ENCODE measurements around the gene PDE3A.
A peak's percentile ranks its signal among the peaks of the same experiment; 100 is the strongest.

The PDE3A gene

DNA sequence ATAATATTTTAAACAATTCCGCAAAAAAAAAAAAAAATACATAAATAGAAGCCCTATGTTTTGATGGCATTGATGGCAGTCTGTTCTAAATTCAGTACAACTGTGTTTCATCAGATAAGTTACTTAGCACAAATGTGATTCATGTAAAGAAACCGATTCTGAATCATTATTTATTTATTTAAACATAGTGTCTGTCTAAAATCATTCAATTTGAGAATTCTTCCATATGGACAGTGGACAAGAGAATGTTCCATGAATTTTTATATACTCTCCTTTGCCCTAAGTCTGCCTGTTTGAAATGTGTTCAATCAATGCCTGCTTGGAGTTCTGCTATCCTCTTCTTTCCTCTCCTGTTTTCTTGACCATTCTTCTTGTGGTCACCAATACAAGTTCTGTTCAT lies 126.5 kb downstream of the PDE3A start:
- DNase-seq (ENCODE audit: low spot score): no peak

DNA sequence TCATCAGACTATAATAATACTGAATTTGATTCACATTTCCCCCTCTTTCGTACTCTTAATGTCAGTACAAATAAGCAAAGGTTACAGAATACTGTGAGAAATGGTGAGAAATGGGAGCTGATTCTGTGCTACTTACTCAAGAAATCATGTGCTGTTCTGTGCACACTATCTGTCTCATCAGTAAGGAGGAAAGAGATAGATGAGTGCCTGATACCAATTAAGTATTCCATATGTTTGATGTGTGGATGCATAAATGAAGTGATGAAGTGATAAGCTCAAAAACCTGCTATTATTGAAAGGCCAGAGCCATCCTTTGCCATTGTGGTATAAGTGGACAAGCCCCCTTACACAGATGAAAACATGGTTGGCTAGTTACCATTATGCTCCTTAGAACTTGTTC lies 127.7 kb downstream of the PDE3A start:
- DNase-seq (ENCODE audit: low spot score): no peak

DNA sequence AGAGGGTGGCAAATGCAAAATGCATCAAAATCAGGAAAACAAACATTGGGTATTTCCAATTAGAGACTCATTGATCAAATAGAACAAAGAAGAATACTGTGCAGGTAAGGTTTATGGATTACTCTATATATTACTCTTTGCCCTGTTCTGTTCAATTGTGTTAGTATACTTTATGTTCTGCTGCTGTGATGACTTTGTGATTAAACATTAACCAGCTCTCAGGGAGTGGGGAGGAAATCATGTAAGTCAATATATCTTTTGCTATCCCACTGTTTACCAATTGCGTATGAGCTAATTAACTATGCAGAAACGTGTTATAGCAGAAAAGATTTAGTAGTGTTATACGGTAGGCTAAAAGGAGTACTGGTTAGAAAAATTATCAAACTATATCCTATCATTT lies 129.4 kb downstream of the PDE3A start:
- DNase-seq (ENCODE audit: low spot score): peak; percentile 16

DNA sequence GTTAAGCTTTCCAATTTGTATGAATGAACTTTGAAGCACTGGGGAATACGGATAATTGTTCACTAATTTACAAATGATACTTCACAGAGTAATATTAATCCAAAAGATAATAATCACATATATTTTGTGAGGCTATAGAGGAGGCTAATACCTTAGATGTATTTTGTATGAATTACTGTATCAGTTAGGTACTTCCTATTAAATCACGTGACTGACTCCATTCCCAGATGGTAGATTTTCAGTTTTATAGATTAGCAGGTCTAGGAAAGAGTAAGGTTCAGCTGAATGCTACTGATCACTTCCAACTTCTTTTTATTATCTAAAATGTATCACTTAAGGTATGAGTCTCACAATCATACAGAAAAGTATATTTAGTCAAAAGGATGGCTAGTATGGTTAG lies 133.6 kb downstream of the PDE3A start:
- DNase-seq (ENCODE audit: low spot score): no peak

DNA sequence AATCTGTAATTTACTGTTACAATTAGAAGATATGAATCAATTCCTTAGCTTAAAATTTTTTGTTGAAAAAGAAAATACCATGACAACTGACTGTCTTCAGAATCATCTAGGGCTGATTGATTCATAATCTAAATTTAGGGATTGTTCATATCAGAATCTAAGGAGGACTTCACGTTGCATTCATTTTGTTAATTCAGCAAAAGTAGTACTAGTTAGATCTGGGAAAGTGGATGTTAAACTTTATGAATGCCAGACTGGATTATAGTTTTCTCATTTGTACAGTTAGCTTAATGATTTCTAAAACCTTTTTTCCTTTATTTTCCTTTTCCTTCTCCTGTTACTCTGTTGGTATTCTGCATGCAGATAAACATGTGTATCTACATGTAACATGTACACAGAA lies 135.5 kb downstream of the PDE3A start:
- DNase-seq (ENCODE audit: low spot score): no peak

DNA sequence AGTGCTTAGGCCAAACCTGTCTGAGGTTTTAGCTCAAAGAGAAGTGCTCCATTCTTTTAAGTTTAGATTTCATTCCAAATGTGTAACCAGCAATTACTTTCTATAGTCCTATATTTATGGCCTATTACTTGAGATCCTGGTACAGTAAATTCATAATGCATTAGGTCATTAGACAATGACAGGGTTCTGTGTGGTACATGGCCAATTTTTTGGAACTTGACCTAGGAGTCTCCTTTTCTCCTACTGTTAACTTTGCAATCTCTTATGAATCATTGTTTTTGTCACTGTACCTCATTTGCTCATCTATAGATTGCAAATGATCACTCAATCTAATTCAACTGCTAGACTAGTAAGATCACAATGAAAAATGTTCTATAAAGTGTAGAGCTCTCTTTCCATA lies 136.7 kb downstream of the PDE3A start:
- no peak for DNase-seq (ENCODE audit: low spot score)

DNA sequence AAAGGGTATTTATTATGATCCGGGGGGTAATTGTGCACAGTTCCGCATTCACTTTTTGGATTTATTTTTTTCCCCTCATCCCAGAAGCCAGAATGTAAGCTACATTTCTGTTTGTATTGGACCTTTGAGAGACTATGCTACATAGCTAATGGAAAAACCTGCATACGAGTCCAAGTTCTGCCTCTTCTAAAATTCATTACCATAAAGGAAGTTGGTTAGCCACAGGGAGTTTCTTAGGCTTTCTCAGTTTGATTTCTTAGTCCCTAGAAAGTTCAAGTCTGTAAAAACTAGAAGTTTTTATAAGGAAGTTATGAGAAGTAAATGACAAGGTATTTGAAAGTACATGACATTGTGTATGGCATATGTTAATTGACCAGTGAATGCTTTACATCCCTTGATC lies 138.7 kb downstream of the PDE3A start:
- DNase-seq (ENCODE audit: low spot score): no peak

DNA sequence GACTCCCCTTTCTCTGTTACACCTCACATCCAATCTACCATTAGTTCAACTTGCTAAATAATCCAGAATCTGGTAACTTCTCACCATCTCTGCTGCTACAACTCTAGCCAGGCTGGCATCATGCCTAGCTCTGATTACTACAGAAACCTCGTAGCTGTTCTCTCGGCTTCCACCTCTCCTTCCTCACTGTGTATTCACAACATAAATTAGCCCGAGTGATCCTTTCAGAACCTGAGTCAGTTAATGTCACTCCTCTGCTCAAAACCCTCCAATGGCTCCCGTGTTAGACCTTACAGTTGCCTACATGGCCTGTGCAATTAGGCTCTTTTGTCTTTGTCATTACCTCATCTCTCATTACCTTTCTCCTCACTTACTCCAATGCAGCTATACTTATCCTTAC lies 139.4 kb downstream of the PDE3A start:
- DNase-seq (ENCODE audit: low spot score): no peak

DNA sequence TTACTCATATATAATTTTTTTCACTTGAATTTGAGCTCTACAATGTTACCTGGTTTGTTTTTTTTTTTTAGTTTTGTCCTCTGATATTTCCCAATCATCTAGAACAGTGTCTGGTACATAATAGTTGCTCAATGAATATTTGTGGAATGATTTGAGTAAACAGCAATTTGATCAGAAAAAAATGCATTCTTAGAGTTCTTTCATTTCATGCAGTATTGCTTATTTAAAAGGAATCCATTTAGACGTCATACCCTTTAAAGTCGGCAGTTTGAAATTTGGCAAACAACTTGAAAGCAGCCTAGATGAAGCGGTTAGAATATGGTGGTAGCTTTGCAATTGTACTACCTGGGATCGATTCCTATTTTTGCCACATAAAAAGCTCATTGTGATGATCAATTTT lies 140.0 kb downstream of the PDE3A start:
- DNase-seq (ENCODE audit: low spot score): no peak

DNA sequence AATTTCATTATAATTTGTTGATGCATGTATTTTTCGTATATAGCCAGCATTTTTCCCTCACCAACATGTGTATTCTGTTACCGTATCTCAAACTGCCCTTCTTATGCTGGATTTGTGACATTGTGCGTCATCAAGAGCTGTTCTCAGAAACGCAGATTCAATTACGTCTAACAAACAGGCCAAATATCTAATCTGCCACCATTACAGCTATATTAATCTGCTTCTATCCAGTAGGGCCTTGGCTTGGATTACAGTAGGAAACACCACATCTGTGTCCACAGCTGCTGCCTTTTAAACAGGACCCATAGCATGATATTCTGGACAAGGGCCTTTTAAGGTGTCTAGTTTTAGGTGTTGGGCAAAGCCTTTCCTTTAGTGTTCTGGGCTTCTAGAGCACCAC lies 140.6 kb downstream of the PDE3A start:
- no peak for DNase-seq (ENCODE audit: low spot score)

DNA sequence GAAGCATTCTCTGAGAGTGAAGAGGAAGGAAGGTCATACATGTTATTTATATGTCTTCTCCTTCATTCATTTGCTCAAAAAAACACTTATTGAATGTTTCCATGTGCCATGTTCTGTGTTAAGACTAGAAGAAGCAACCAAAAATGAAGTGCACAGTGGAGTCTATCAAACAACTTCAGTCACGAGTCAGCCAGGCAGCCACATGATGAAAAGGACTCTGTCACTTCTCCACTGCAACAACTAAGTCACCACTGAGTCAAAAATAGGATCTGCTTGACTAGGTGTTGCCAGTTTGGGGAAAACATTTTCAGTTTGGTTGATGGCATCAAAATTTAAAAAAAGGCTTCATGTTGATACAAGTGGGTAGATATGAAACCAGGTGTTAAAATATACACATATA lies 142.5 kb downstream of the PDE3A start:
- no peak for DNase-seq (ENCODE audit: low spot score)

DNA sequence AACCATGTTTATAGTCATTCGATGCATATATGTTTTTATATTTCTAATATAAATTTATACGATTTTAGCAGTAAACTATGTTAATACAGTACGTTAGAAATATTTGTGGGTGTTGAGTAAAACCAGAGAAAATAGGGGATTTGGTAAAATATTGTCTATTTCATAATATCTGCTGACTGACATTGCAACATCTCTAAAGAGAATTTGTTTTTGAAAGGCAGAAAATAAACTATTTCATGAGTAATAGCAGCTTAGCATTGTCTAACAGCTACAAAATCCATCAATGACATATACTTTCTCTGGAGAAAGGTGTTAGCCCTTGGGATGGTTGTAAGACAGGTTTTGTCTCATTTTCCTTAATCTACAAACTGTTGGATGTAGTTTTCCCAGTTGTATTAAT lies 144.9 kb downstream of the PDE3A start:
- DNase-seq (ENCODE audit: low spot score): no peak

DNA sequence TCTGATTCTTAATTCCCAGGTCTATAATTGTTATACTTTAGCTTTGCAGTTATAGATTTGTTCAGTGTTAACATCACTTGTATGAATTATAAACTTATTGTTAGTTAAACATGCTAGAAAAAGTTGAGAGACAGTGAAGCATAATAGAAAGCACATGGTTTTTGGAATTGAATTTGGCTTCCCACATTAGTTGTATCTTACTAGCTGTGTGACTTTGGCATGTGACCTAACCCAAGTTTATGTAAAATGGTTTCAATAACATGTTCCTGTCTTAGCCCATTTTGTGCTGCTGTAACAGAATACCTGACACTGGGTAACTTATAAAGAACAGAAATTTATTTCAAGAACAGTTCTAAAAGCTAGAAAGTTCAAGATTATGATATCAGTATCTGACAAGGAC lies 146.3 kb downstream of the PDE3A start:
- DNase-seq (ENCODE audit: low spot score): no peak

DNA sequence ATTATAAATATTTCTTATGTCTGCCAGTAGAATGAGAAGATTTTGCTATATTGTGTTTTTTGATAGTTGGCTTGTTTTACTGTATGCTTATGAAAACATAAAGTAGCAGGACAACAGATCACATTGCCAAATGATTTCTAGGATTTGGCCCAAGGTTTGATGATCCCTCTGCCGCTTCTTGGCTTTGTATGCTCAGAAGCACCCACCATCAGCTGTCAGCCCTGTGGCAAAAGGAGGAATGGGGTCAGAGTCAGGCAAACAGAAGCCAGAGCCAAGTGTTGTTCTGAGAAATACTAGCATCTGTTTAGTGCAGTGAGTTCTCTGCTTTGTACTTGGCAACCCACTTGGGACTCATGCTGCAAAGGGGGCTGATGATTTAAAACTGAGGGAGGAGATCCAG lies 152.2 kb downstream of the PDE3A start:
- no peak for DNase-seq (ENCODE audit: low spot score)

DNA sequence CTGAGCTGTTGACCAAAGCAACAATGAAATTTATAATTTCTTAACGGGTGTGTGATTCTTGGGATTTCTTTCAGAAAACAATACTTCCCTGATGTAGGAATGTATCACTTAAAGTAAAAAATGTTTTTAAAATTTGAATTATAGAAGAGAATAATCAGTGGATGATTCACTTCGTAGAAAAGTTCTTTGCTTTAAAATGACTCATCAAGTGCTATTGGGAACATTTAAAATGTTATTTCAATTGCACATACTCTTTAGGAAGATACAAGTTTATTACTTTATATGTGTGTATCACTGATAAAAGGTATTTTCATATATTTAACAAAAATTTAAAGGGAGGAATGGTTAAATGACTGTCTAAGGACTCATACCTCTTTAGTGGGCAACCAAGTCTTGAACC lies 155.3 kb downstream of the PDE3A start:
- no peak for DNase-seq (ENCODE audit: low spot score)

DNA sequence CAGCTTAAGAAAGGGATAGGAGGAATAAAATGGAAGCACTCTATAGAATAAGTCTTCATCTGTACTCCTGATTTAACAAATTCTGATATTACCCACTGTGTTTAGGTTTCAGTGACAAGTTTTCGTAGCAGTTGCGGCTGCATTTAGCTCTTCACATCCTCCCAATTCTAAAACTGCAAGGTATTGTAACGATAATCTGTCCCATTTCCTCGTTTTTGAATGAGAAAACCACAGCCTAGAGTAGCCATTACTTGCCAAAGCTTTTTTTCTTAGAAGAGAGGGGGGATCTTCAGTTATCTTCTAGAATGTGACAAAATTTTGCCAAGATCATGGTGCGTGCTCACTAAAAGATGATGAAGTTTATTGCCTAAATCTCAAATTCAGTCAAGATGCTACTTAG lies 155.8 kb downstream of the PDE3A start:
- no peak for DNase-seq (ENCODE audit: low spot score)

DNA sequence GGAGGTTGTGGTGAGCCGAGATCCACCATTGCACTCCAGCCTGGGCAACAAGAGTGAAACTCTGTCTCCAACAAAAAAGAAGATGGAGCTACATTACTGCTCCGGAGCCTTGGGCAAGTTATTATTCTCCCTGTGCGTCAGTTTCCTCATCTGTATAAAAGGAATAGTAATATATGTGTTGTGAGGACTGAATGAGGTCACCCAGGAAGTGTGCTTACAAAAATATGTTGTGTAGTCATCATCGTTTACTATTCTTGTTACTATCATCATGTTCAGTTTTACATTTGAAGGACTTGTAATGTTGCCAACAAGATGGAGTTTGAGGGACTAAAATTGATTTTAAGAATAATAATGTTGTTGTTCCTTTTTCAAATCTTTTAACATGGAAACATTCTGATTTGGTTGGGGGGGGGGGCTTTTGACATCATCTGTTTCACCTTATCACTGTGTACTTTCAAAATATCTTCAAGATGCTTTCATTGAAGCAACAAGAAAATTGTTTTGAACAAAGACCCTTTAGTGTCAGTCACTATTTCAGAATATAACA lies 156.8 kb downstream of the PDE3A start:
- DNase-seq (ENCODE audit: low spot score): no peak

DNA sequence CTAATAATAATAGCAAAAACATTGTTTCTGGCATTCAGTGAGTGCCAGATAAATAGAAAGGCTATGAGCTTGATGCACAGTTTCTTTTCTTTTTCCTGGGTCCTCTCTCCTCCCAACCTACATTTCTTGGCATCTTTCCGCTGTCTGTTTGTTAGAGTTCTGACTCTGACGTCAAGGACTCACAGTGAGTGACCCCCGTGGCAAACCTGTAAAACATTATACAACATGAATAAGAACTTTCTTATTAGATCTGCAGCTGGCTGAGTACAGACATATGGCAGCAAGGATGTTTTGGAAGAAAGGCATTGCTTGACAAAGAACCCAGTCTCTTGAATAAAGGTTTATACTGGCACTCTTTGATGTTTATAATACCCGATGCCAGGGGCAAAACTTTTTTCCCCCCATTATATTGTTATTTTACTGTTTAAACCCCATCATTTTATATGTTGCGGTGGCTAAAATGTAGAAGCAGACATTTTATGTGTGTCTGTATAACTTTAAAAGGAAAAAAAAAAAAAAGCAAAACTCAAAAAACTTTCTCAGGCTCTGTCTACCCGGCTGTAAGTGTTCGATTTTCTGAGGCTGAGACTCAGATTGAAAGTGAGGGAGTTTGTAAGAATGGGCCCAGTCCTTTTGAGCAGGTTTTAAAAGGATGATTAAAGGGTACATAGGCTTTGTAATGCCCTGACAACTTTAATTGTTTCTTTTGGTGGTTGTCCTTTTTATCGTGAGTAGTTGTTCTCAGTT lies 159.3 kb downstream of the PDE3A start:
- no peak for DNase-seq (ENCODE audit: low spot score)

DNA sequence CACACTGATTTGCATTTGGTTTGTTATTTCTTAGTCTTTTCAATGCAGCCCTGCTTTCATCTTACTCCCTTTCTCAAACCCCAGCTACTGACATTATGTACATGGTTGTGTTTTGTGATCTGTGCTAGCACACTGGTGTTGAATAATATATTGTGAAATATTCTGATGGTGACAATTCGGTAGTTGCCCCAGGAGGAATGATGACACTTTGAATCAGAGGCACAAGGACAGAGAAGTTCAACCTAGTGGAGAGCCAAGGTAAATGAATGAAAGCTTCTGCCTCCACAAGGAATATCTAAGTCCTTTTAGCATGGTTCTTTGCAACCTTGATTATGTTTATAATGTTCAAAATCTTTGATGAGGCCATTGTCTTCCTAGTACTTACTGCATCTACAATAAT lies 159.9 kb downstream of the PDE3A start:
- DNase-seq (ENCODE audit: low spot score): peak; percentile 17

DNA sequence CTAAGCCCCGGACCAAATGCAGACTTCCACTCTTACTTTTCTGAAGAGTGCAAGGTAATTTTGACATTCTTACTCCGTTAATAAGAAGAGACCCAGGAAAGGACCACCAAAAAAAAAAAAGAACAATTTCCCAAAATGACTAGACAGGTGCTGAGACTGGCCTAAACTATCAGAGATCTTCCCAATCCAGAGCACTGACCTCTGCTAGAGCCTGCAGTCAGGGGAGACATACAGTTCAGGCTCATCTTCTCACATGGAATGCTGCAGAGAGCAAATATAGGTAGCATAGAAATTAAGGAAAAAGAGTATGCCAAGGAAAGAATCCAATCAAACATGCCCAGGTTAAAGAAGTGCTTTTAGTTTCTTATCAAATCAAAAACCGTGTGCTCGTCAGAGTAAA lies 177.9 kb downstream of the PDE3A start:
- DNase-seq (ENCODE audit: low spot score): no peak

DNA sequence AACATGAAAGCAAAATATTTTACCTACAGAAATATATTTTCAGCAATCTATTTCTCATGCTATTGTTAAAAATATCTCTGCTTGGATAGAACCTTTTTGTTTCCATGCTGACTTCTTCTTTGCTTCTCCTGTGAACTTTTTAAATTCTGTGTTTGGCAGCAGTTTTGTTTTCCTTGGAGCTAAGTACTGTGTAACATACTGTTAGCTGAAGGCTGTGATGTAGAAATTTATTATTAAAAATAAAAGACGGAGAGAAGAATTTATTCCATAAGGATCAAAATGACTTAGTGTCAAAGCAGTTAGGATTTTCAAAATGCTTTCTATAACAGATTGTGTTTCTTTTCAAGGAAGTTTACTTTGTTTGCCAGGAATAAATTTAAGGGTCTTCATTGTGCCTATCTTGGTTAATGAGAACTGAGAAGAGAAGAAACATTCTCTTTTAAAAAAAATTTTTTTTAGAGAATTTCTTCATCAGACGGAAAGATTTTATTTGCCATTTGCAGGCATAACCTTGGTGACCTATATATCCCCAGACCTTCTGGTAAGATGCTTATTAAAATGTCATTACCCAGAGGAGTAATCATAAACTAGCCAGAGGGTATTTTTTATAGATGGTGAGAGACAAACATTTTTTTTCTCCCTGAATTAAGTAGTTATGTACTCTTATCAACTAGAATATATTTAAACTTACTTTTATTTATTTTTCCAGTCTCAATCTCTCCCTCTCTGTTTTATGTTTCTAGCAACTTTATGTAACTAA lies 179.7 kb downstream of the PDE3A start:
- no peak for DNase-seq (ENCODE audit: low spot score)

DNA sequence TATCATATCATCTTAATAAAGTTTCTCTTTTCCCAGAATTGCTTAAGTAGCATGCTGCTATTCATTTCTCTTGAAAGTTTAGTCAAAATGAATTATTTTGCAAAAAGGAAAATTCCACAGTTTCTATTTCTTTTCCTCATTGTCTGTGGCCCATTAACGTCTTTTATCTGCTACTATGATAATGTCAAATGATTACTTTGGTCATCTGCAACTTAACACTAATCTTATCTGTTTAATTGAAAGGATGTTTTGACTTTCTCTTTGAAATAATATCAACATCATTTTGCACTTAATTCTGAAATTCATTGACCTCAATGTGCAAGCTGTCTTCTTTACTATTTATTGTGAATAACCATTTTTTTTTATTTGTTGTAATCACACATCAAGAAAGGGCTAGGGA lies 180.3 kb downstream of the PDE3A start:
- no peak for DNase-seq (ENCODE audit: low spot score)

DNA sequence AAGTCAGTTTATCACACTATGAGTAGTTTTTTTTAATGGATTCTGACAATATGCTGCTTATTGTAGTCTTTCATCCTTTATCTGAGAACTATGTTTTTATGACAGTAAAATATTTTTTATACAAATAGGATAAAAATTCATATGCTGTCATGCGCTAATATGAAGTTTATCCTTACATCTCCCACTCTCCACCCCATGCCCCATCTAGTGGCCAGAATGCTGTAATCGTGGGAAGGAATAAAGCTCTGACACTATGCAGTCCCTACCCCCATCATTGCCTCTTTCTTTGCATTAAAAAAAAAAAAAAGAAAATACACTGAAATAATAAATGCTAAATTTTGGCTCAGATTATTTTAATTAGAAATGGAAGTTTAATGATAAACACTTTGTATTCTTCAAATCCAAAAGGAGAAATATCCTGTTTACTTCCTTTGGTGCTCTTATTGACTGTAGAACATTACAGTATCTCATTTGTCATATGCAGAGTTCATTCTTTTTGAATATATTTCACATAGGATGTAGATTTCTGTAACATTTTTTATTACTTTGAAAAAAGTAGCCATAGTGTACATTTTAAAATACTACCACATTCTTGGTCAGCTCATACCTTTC lies 180.9 kb downstream of the PDE3A start:
- DNase-seq (ENCODE audit: low spot score): peak; percentile 62

All from HuH-7 (cell line).